Activated CD4-positive, alpha-beta memory T cell treated with anti-CD3 and anti-CD28 coated beads, Interleukin-2, amount 10 ng/mL, durations not matched to agents 7 days and 5 days (primary cell): Measurements from ENCODE around the gene SVBP. TPM values are rescaled to one million over a fixed set of nuclear protein-coding genes. Genes with fewer than 3 reads are reported as not detected.

Experiments
- CTCF ChIA-PET: fragments of 350-600 bp; sonication (Branson Sonifier 250); formaldehyde crosslinking; loops from one replicate; lab custom pipeline; 2021; ENCODE audit warnings: antibody characterized with exemption, inconsistent platforms; lab: Charles Lee
- POLR2A ChIA-PET: fragments of 350-600 bp; sonication (Branson Sonifier 250); formaldehyde crosslinking; loops from one replicate; lab custom pipeline; 2021; ENCODE audit warnings: antibody characterized with exemption; lab: Charles Lee
- DNase-seq: peaks from one replicate; pipeline ENCODE4 v3.0.0-alpha.2; 2020
- H3K27ac Mint-ChIP-seq: one replicate; pipeline ENCODE4 v1.8.0; 2021; ENCODE audit warnings: mild to moderate bottlenecking, mixed read lengths
- H3K27me3 Mint-ChIP-seq: one replicate; pipeline ENCODE4 v1.8.0; 2021; ENCODE audit warnings: mixed read lengths
- H3K36me3 Mint-ChIP-seq: one replicate; pipeline ENCODE4 v1.8.0; 2021; ENCODE audit warnings: low read depth, mixed read lengths
- H3K4me1 Mint-ChIP-seq: one replicate; pipeline ENCODE4 v1.8.0; 2021; ENCODE audit warnings: mixed read lengths
- H3K4me3 Mint-ChIP-seq: one replicate; pipeline ENCODE4 v1.8.0; 2021; ENCODE audit warnings: mild to moderate bottlenecking, mixed read lengths
- H3K9me3 Mint-ChIP-seq: one replicate; pipeline ENCODE4 v1.8.0; 2021; ENCODE audit warnings: mixed read lengths
- total RNA-seq, 2 experiments: library from RNA; stranded (reverse); gene quantifications; one replicate each; pipeline ENCODE4 v1.2.3, GENCODE V29; 2021

Gene SVBP
- total RNA-seq, 2 experiments from 2014 or later: 17.4 to 19.2 TPM

DNA sequence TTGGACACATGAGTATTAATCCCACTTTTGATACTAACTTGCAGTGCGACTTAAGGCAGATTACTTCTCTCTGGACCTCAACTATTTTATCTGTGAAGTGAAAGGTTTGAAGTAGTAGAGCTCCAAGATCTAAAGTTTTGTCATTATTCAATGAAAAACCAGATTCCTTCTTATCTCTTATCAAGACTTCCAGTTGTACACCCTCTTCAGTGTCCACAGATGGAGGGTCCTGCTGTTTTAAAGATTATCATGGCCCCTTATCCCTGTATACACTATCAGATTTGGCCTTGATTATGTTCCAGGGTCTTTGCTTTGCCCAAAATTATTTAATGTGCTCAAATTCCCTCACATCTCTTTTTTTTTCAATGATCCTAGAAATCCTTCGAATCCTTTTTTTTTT lies 49.0 kb downstream of the SVBP start:
- H3K27ac Mint-ChIP-seq: peak overlapping the region; percentile 85
- CTCF ChIA-PET: interaction anchor here (3.0 to 3.8 kb wide), 5 partner anchors 9 to 306 kb away, joined by 13 to 29 read pairs (median 20); partner anchors contain the start of genes PPIH and ZNF691
- POLR2A ChIA-PET: interaction anchor here (0.9 to 4.1 kb wide), 13 partner anchors 9 to 311 kb away, joined by 3 to 55 read pairs (median 8); partner anchors contain the start of genes CCDC30, ERMAP, PPCS and PPIH

DNA sequence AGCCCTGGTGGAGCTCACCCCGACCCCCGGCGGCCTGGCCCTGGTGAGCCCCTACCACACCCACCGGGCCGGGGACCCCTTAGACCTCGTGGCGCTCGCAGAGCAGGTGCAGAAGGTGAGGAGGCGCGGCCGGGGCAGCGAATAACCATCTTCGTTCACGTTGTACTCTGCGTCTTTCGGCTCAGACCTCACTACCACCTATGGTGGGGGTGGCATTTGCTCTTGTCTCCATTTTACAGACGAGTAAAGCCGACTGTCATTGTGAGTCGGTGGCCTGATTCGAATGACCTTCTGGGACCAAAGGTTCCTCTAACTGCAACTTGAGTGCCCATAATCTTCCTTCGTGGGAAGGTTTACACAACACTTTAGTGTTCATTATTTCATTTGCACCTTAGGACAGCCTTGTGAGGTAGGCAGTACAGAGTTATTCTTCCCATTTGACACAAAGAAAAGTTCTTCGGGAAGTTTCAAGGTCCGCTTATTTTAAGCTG lies 49.6 kb downstream of the SVBP start:
- H3K36me3 Mint-ChIP-seq: peaks cover 16% of the 10 kb centered on the region
- ChIA-PET POLR2A (interaction anchor here (0.6 to 4.1 kb wide), 36 partner anchors 10 to 405 kb away, joined by 3 to 55 read pairs (median 4); partner anchors contain the start of genes CCDC30, CFAP57, EBNA1BP2 and ERMAP), CTCF (interaction anchor here (0.8 to 3.8 kb wide), 17 partner anchors 10 to 404 kb away, joined by 3 to 29 read pairs (median 9); partner anchors contain the start of genes CCDC30, CFAP57, EBNA1BP2 and PPIH)
- peaks cover 36% of the 10 kb centered on the region for H3K4me1 Mint-ChIP-seq
- H3K27me3 Mint-ChIP-seq: no peaks in the 10 kb centered on the region
- H3K27ac Mint-ChIP-seq: peak overlapping the region; percentile 85
- H3K4me3 Mint-ChIP-seq: no peak overlapping the region
- H3K9me3 Mint-ChIP-seq: no peaks in the 10 kb centered on the region
- DNase-seq: no peak

More for the DNA sequence above, 49.0 kb downstream of the SVBP start:
- Mint-ChIP-seq H3K27me3 (no peaks in the 10 kb centered on the region), H3K4me1 (peaks cover 40% of the 10 kb centered on the region), H3K9me3 (no peaks in the 10 kb centered on the region), H3K36me3 (peaks cover 19% of the 10 kb centered on the region), H3K4me3 (no peak overlapping the region)
- DNase-seq: no peak

DNA sequence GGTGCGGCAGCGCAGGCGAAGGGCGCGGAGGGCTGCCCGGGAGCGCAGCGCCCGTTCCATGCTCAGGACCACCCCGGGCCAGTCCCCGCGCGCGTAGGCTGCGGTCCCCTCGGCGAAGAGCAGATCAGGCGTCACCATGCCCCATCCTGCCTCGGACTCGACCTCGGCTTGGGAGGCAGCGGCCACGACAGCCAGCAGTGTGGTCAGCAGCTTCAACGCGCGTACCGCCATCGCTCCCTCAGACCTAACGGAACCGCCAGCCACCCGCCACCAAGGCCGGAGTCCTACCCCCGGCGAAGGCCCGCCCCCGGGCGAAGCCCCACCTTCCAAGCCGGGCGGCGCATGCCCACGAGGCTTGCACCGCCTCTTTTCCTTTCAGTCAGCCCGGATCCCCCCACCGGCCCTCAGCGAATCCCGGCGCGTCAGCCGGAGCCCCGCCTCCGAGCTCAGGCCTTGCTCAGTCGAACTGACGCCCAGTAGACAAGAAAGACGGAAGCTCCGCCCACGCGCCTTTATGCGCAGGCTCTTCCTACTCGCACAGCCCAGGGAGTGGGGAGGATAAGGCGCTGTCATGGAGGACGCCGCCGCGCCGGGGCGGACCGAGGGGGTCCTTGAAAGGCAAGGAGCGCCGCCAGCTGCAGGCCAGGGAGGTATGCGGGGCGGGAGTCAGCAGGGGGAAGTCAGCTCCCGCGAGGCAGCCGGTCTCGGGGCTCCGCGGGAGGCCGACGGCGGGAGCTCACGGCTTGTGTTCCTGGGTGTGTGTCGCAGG lies 50.3 kb downstream of the SVBP start, which contains the start of the genes C1orf50 and P3H1:
C1orf50 (plus strand) TSS at position 509 of the 769 bp plus-strand sequence; CDS start at position 572, 63 bp downstream.
P3H1 (minus strand) TSS at position 288 of the 769 bp plus-strand sequence; CDS start at position 231, 57 bp downstream.
- ChIA-PET POLR2A (interaction anchor here (0.6 to 4.1 kb wide), 49 partner anchors 9 to 883 kb away, joined by 3 to 55 read pairs (median 4); partner anchors contain the start of genes CCDC30, CFAP57, CLDN19 and EBNA1BP2), CTCF (interaction anchor here (0.6 to 3.8 kb wide), 22 partner anchors 9 to 1947 kb away, joined by 3 to 29 read pairs (median 5); partner anchors contain the start of genes CCDC30, CFAP57, EBNA1BP2 and PPIH)
- peak; percentile 100 for DNase-seq
- Mint-ChIP-seq H3K4me3 (no peak within 1 kb of the TSS), H3K27me3 (no peaks in the 10 kb centered on the region), H3K27ac (peak within 1 kb of the TSS; percentile 85), H3K4me1 (peaks cover 36% of the 10 kb centered on the region), H3K9me3 (no peaks in the 10 kb centered on the region), H3K36me3 (peaks cover 17% of the 10 kb centered on the region)

DNA sequence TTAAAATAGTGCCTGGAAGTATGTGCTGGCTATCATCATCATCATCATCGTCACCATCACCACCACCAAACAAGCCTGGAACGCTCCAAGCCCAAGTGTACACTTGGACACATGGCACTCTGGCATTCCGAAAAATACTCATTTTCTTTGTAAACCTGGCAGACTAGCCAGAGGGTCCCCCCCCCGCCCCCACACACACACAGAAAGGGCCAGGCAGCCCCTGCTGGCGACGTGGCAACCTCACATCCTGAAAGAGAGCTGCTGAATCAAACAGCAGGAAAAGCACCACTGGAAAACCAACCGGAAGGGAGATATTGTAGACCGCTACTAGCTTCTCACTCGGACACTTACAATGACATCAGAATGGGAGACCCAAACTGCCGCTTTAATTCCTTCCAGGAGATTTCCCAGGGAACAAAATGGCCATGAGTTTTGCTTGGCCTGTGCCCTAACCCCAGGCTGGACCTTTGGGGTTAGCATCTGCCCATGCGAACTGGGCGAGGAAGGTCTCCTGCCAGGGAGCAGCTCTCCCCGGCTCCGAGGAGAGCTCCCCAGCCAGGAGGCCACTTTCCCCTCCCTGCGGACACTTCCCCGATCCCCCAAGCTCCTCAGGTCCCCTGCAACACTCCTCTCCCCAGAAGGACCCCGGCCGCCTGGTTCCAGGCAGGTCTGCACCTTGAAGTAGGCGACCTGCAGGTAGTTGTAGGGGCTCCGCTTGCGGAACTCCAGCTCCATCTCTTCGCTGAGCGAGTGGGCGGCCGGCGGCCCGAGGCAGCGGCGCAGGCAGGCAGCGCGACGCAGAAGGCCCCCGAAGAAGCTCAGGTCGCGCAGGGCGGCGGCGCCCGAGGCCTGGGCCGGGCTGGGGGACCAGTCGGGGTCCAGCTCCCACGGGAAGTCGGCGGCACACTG lies 51.1 kb downstream of the SVBP start:
- POLR2A ChIA-PET: interaction anchor here (0.6 to 4.1 kb wide), 42 partner anchors 8 to 884 kb away, joined by 3 to 55 read pairs (median 5); partner anchors contain the start of genes CFAP57, CLDN19, EBNA1BP2 and ELOVL1
- no peaks in the 10 kb centered on the region for H3K9me3 Mint-ChIP-seq
- peaks cover 35% of the 10 kb centered on the region for H3K4me1 Mint-ChIP-seq
- H3K27me3 Mint-ChIP-seq: no peaks in the 10 kb centered on the region
- peaks cover 24% of the 10 kb centered on the region for H3K36me3 Mint-ChIP-seq
- CTCF ChIA-PET: interaction anchor here (0.6 to 3.8 kb wide), 22 partner anchors 8 to 1948 kb away, joined by 3 to 29 read pairs (median 5); partner anchors contain the start of genes CCDC30, CFAP57, EBNA1BP2 and PPIH
- H3K27ac Mint-ChIP-seq: no peak overlapping the region
- no peak overlapping the region for H3K4me3 Mint-ChIP-seq
- DNase-seq: peak; percentile 31

DNA sequence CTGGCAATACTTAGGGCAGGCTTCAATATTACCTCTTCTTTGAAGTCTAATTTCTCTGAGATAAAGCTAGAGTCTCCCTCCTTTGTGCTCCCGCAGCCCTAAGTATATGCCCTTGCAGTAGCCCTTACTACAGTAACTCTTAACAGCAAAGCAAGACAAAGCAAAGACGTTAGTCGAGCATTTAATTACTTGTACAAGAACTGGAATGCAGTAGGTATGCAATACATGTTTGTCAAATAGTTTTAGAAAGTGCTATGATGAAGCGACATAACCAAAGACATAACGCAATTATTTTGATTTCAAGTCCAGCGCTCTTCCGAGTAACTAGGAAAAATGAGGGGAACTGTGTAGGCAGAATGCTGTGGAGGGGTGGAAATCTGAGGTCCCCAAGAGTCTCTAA lies 51.9 kb downstream of the SVBP start:
- H3K36me3 Mint-ChIP-seq: peaks cover 18% of the 10 kb centered on the region
- DNase-seq: no peak
- ChIA-PET POLR2A (interaction anchor here (0.7 to 4.1 kb wide), 8 partner anchors 16 to 885 kb away, joined by 3 to 55 read pairs (median 15); partner anchors contain the start of genes ERMAP, KDM4A, PPIH and SVBP), CTCF (interaction anchor here (1.5 to 3.1 kb wide), 3 partner anchors 51 to 107 kb away, joined by 8 to 16 read pairs (median 13); partner anchors contain the start of genes PPIH and YBX1)
- no peaks in the 10 kb centered on the region for H3K27me3 Mint-ChIP-seq
- H3K9me3 Mint-ChIP-seq: no peaks in the 10 kb centered on the region
- no peak overlapping the region for H3K4me3 Mint-ChIP-seq
- H3K27ac Mint-ChIP-seq: no peak overlapping the region
- peaks cover 31% of the 10 kb centered on the region for H3K4me1 Mint-ChIP-seq

DNA sequence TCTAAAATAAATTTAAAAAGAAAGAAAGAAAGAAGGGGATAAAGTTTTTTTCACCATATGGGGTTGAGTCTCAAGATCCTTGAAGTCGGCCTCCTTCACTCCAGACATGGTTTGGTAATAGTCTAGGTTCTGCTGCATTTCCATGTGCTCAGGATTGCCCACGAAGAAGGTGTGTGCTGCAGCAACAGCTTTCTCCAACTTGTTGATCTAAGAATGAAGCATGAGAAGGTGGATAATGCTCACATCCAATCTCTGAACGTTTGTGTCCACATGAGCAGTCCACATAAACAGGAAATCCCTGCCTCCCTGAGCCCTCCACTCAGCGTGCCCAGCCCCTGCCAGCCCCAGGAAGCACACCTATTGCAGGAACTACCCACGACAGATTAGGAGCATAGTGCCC lies 54.9 kb downstream of the SVBP start:
- H3K27me3 Mint-ChIP-seq: no peaks in the 10 kb centered on the region
- no peak for DNase-seq
- no peak overlapping the region for H3K4me3 Mint-ChIP-seq
- ChIA-PET POLR2A (no interaction called here), CTCF (interaction anchor here (1.1 to 1.5 kb wide), 2 partner anchors 16 to 84 kb away, joined by 3 to 5 read pairs; partner anchors contain the start of gene ZNF691)
- peaks cover 5% of the 10 kb centered on the region for H3K4me1 Mint-ChIP-seq
- no peak overlapping the region for H3K27ac Mint-ChIP-seq
- peaks cover 22% of the 10 kb centered on the region for H3K36me3 Mint-ChIP-seq
- no peaks in the 10 kb centered on the region for H3K9me3 Mint-ChIP-seq

DNA sequence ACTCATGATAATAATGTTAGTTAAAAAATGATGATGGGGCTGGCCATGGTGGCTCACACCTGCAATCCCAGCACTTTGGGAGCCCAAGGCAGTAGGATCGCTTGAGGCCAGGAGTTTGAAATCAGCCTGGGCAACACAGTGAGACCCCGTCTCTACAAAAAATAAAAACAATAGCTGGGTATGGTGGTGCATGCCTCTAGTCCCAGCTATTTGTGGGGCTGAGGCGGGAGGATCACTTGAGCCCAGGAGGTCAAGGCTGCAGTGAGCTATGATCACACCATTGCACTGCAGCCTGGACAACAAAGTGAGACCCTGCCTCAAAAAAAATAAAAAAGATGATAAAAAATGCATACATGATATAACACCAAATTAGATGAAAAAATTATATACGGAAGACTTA lies 55.6 kb downstream of the SVBP start:
- Mint-ChIP-seq H3K4me3 (no peak overlapping the region), H3K27me3 (no peaks in the 10 kb centered on the region), H3K27ac (no peak overlapping the region), H3K9me3 (no peaks in the 10 kb centered on the region), H3K4me1 (peaks cover 5% of the 10 kb centered on the region), H3K36me3 (peaks cover 29% of the 10 kb centered on the region)
- POLR2A ChIA-PET: no interaction called here
- DNase-seq: no peak
- CTCF ChIA-PET: interaction anchor here (1.1 kb wide), 1 partner anchor 17 kb away, joined by 3 read pairs; no protein-coding TSS in a partner anchor

DNA sequence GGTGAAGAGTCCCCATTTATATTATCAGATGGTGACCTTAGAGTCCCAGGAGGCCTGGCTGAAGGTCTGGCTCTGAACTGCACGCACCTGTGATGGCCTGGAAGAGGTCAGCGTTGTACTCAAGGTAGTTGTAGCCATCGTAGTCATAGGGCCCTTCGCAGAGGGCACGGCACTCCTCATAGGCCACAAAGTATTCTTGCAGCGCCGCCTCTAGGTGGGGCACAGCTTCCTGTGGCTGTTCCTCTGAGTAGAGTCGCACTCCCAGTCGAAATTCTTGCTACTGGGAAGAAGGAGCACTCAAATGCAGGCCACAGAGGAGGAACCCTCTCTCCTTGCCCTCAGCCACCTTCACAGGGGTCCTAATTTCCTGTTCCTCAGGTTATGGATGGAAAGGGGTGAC lies 58.1 kb downstream of the SVBP start:
- POLR2A ChIA-PET: interaction anchor here (1.0 to 3.2 kb wide), 2 partner anchors 8 to 421 kb away, joined by 3 to 16 read pairs; partner anchors contain the start of genes C1orf50 and P3H1
- H3K4me1 Mint-ChIP-seq: peaks cover 5% of the 10 kb centered on the region
- no peaks in the 10 kb centered on the region for H3K9me3 Mint-ChIP-seq
- H3K36me3 Mint-ChIP-seq: peaks cover 44% of the 10 kb centered on the region
- CTCF ChIA-PET: interaction anchor here (2.9 kb wide), 1 partner anchor 8 kb away, joined by 20 read pairs; the partner anchor contains the start of genes C1orf50 and P3H1
- H3K27ac Mint-ChIP-seq: no peak overlapping the region
- DNase-seq: no peak
- no peaks in the 10 kb centered on the region for H3K27me3 Mint-ChIP-seq
- no peak overlapping the region for H3K4me3 Mint-ChIP-seq

DNA sequence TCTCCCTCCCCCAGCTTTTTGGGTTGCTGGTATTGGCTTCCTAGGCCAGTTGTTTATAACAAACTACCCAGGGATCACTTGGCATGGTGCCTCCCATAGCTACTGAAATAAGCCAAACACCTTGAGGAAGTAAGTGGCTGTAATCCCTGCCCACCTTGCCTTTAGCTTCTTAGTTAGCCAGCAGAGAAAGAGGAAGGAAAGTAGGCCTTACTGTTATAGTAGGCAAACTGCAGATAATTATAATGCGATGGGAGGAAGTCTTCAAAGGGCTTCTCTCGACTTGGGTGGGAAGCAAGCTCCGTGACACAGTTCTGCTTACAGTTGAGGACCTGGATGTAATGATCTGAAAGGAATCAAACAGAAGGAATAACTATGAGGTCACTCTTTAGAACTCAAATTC lies 58.6 kb downstream of the SVBP start:
- Mint-ChIP-seq H3K4me3 (no peak overlapping the region), H3K36me3 (peaks cover 49% of the 10 kb centered on the region), H3K27me3 (no peaks in the 10 kb centered on the region), H3K4me1 (peaks cover 4% of the 10 kb centered on the region), H3K27ac (peak overlapping the region; percentile 6), H3K9me3 (no peaks in the 10 kb centered on the region)
- CTCF ChIA-PET: interaction anchor here (2.9 kb wide), 1 partner anchor 8 kb away, joined by 20 read pairs; the partner anchor contains the start of genes C1orf50 and P3H1
- no peak for DNase-seq
- POLR2A ChIA-PET: interaction anchor here (1.0 to 3.2 kb wide), 2 partner anchors 8 to 420 kb away, joined by 3 to 16 read pairs; partner anchors contain the start of genes C1orf50 and P3H1

DNA sequence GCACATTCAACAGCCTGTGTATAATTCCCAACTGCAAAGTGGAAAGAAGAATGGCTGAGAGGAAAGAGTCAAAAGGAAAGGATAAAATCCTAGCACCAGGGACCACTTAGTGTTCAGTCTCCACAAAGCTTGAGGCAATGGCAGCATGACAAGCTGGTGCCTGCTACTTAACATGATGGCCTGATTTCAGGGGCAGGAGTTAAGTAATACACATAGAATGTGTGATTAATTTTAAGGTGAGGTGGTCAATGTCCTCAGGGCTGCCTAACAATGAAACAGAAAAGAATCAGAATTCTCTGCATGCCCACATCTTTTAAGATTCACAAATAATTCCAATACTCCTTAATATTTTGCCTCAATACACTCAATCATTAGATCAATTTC lies 59.3 kb downstream of the SVBP start:
- no peaks in the 10 kb centered on the region for H3K27me3 Mint-ChIP-seq
- H3K4me1 Mint-ChIP-seq: peaks cover 3% of the 10 kb centered on the region
- DNase-seq: no peak
- H3K36me3 Mint-ChIP-seq: peaks cover 55% of the 10 kb centered on the region
- POLR2A ChIA-PET: interaction anchor here (0.6 to 3.2 kb wide), 2 partner anchors 9 to 191 kb away, joined by 3 to 16 read pairs; partner anchors contain the start of genes C1orf50 and P3H1
- no peak overlapping the region for H3K4me3 Mint-ChIP-seq
- H3K27ac Mint-ChIP-seq: no peak overlapping the region
- CTCF ChIA-PET: interaction anchor here (1.2 to 2.9 kb wide), 3 partner anchors 9 to 89 kb away, joined by 3 to 20 read pairs (median 6); partner anchors contain the start of genes C1orf50, P3H1 and ZNF691
- no peaks in the 10 kb centered on the region for H3K9me3 Mint-ChIP-seq
